Aorta (tissue), 5 donors: ENCODE results near the gene TPM2. TPM values are rescaled to one million over a fixed set of nuclear protein-coding genes. Genes with fewer than 3 reads are reported as not detected.
A peak's percentile ranks its signal among the peaks of the same experiment; 100 is the strongest.

Source experiments
- ATAC-seq: fragments of 200-7000 bp; cut with Tn5 transposase; one replicate; pipeline ENCODE4 v1.9.1; 2022; ENCODE audit warnings: moderate library complexity; ENCODE audit not compliant: low FRiP score
- DNase-seq, 2 donors: peaks; one replicate each; pipeline ENCODE4 v3.0.0-alpha.2; 2020
- H3K27ac ChIP-seq, 2 donors: one replicate each; pipeline ENCODE4 v1.5.1; 2013; ENCODE audit warnings: low read length in 2 of 2, mild to moderate bottlenecking in 2 of 2, moderate library complexity in 2 of 2, control low read depth in 1 of 2, inconsistent platforms in 1 of 2, low read depth in 1 of 2
- H3K27me3 ChIP-seq, 2 donors: one replicate each; pipeline ENCODE4 v1.6.1; 2013; ENCODE audit warnings: control low read depth in 1 of 2, low read length in 1 of 2, mild to moderate bottlenecking in 1 of 2, moderate library complexity in 1 of 2; ENCODE audit not compliant: insufficient read depth in 2 of 2, control insufficient read depth in 1 of 2
- H3K36me3 ChIP-seq, 2 donors: one replicate each; pipeline ENCODE4 v1.6.1; 2013; ENCODE audit warnings: control low read depth in 1 of 2, low read length in 1 of 2, mild to moderate bottlenecking in 1 of 2; ENCODE audit not compliant: insufficient read depth in 2 of 2, control insufficient read depth in 1 of 2
- H3K4me1 ChIP-seq, 2 donors: one replicate each; pipeline ENCODE4 v1.6.1; 2013; ENCODE audit warnings: low read length in 2 of 2, control low read depth in 1 of 2, mild to moderate bottlenecking in 1 of 2, moderate library complexity in 1 of 2; ENCODE audit not compliant: insufficient read depth in 2 of 2, control insufficient read depth in 1 of 2
- H3K4me3 ChIP-seq, 2 donors: one replicate each; pipeline ENCODE4 v1.5.1; 2013; ENCODE audit warnings: low read length in 2 of 2, control low read depth in 1 of 2, mild to moderate bottlenecking in 1 of 2
- H3K9me3 ChIP-seq: one replicate; pipeline ENCODE4 v1.6.1; 2013; ENCODE audit warnings: mild to moderate bottlenecking, low read length; ENCODE audit not compliant: control insufficient read depth
- WGBS, 2 donors: extraction: QIAGEN DNeasy Blood & Tissue Kit; methylation state at CpG; one replicate each; pipeline ENCODE4 v1.1.7; 2013; 5-methylcytosine and 5-hydroxymethylcytosine counted together
- intact Hi-C, 2 donors: fragments of 100-400 bp; cut with DNase I; formaldehyde crosslinking; loops; one replicate each; pipeline versions ENCODE4 v1.14.2 to v1.15.0; 2022
- polyA plus RNA-seq, 2 donors: library from polyadenylated mRNA; stranded (reverse); fragments of 200-250 nt; gene quantifications; one replicate each; pipeline ENCODE4 v1.2.3, GENCODE V29; 2013
- total RNA-seq, 2 donors: library from RNA; stranded (reverse); fragmentation: NEBNext Ultra II Directional; extraction: Animal tissue kit (Norgen Biotek cat#: 25700); gene quantifications; one replicate each; pipeline ENCODE4 v1.2.1, GENCODE V29; 2021
- donor health status: healthy with polysubstance abuse.
- donor health status: Bipolar disorder and iron deficiency.
- donor health status: DM: no; HTN: no; CAD: no.
- donor health status: DM: no; HTN: no; CAD: no.
- donor health status: DM: yes; HTN: yes; CAD: no.

Gene TPM2
- total and polyA plus RNA-seq, 4 donors, result 1,614 to 9,377 (median 6,599) TPM

GRCh38 chr9:35681341-35682002, 8.3 kb downstream of the TPM2 start:
- DNase-seq (peak in 1 of 2 donors; percentile 50), ATAC-seq (peak; percentile 5)
- 10 to 19% methylated on average over 3 of the region's 3 CpGs for WGBS, 2 donors
- Histone ChIP-seq H3K36me3 (peaks cover 0 to 26% of the 10 kb centered on the region in 2 donors), H3K9me3 (no peaks in the 10 kb centered on the region), H3K4me3 (no peak overlapping the region), H3K4me1 (no peaks in the 10 kb centered on the region), H3K27me3 (no peaks in the 10 kb centered on the region), H3K27ac (peak overlapping the region; percentile 5 to 10)
- intact Hi-C loops, result no loop called here

GRCh38 chr9:35680331-35681105, 9.2 kb downstream of the TPM2 start:
- Histone ChIP-seq H3K27me3 (no peaks in the 10 kb centered on the region), H3K9me3 (no peaks in the 10 kb centered on the region), H3K4me1 (no peaks in the 10 kb centered on the region), H3K36me3 (peaks cover 0 to 26% of the 10 kb centered on the region in 2 donors), H3K27ac (peak overlapping the region; percentile 29 to 80), H3K4me3 (no peak overlapping the region)
- intact Hi-C loops, result no loop called here
- WGBS, 2 donors, result 15 to 17% methylated on average over 15 of the region's 15 CpGs
- DNase-seq (peak in 1 of 2 donors; percentile 52), ATAC-seq (no peak)

GRCh38 chr9:35679766-35680330, 9.9 kb downstream of the TPM2 start:
- ATAC-seq (no peak), DNase-seq (peak in 1 of 2 donors; percentile 41)
- H3K27ac ChIP-seq, result peak overlapping the region in 1 of 2 donors; percentile 80

GRCh38 chr9:35679091-35679490, 10.6 kb downstream of the TPM2 start:
- ATAC-seq, result no peak

More at GRCh38 chr9:35679766-35680330, 9.9 kb downstream of the TPM2 start:
- H3K4me3 ChIP-seq, result no peak overlapping the region
- peaks cover 0 to 20% of the 10 kb centered on the region in 2 donors for H3K36me3 ChIP-seq
- H3K4me1 ChIP-seq, result no peaks in the 10 kb centered on the region
- intact Hi-C loops, result no loop called here
- 45 to 51% methylated on average over 8 of the region's 8 CpGs for WGBS, 2 donors
- H3K9me3 ChIP-seq, result no peaks in the 10 kb centered on the region
- H3K27me3 ChIP-seq, result no peaks in the 10 kb centered on the region

GRCh38 chr9:35675732-35676392, 13.9 kb downstream of the TPM2 start:
- no peaks in the 10 kb centered on the region for H3K9me3 ChIP-seq
- no peaks in the 10 kb centered on the region for H3K27me3 ChIP-seq
- peak overlapping the region; percentile 8 to 34 for H3K4me3 ChIP-seq
- no peaks in the 10 kb centered on the region for H3K36me3 ChIP-seq
- 7 to 9% methylated on average over 48 to 51 of the region's 51 CpGs for WGBS, 2 donors
- H3K27ac ChIP-seq, result no peak overlapping the region
- intact Hi-C loops, result no loop called here
- peak; percentile 62 to 83 for DNase-seq
- H3K4me1 ChIP-seq, result no peaks in the 10 kb centered on the region
- peak; percentile 61 for ATAC-seq

More at GRCh38 chr9:35679091-35679490, 10.6 kb downstream of the TPM2 start:
- intact Hi-C loops, result no loop called here
- no peak for DNase-seq
- H3K27me3 ChIP-seq, result no peaks in the 10 kb centered on the region
- H3K27ac ChIP-seq, result peak overlapping the region in 1 of 2 donors; percentile 13
- H3K36me3 ChIP-seq, result peaks cover 0 to 12% of the 10 kb centered on the region in 2 donors
- 87 to 94% methylated on average over 5 of the region's 5 CpGs for WGBS, 2 donors
- H3K4me3 ChIP-seq, result no peak overlapping the region
- no peaks in the 10 kb centered on the region for H3K9me3 ChIP-seq
- no peaks in the 10 kb centered on the region for H3K4me1 ChIP-seq

GRCh38 chr9:35675204-35675603, 14.5 kb downstream of the TPM2 start:
- no peaks in the 10 kb centered on the region for H3K27me3 ChIP-seq
- no peaks in the 10 kb centered on the region for H3K4me1 ChIP-seq
- ATAC-seq (no peak), DNase-seq (no peak)
- H3K4me3 ChIP-seq, result no peak overlapping the region
- no peaks in the 10 kb centered on the region for H3K9me3 ChIP-seq
- intact Hi-C loops, result no loop called here
- no peaks in the 10 kb centered on the region for H3K36me3 ChIP-seq
- peak overlapping the region in 1 of 2 donors; percentile 6 for H3K27ac ChIP-seq
- 71 to 72% methylated on average over 13 of the region's 13 CpGs for WGBS, 2 donors

- H3K27ac ChIP-seq, result no peak overlapping the region
These were observed 15.7 kb downstream of the TPM2 start for GRCh38 chr9:35674025-35674361.

GRCh38 chr9:35673132-35674024, 16.3 kb downstream of the TPM2 start, which contains the start of gene CA9:
Gene CA9 (plus strand): TSS chr9:35673928. CDS start chr9:35673960, 32 bp downstream.
- peak in 1 of 2 donors; percentile 64 for DNase-seq
- H3K4me3 ChIP-seq, result no peak within 1 kb of the TSS

More at GRCh38 chr9:35674025-35674361, 15.7 kb downstream of the TPM2 start:
- ATAC-seq, result no peak
- no peak for DNase-seq
- Histone ChIP-seq H3K27me3 (no peaks in the 10 kb centered on the region), H3K36me3 (no peaks in the 10 kb centered on the region), H3K9me3 (no peaks in the 10 kb centered on the region), H3K4me1 (no peaks in the 10 kb centered on the region), H3K4me3 (no peak overlapping the region)
- WGBS, 2 donors, result 47 to 49% methylated on average over 3 of the region's 3 CpGs
- intact Hi-C loops, result no loop called here

More at GRCh38 chr9:35673132-35674024, 16.3 kb downstream of the TPM2 start, which contains the start of gene CA9:
- 6 to 9% methylated on average over 10 of the region's 10 CpGs for WGBS, 2 donors
- intact Hi-C loops, result no loop called here
- no peak within 1 kb of the TSS for H3K27ac ChIP-seq
- H3K4me1 ChIP-seq, result no peaks in the 10 kb centered on the region
- ATAC-seq, result peak; percentile 42
- H3K9me3 ChIP-seq, result no peaks in the 10 kb centered on the region
- H3K36me3 ChIP-seq, result no peaks in the 10 kb centered on the region
- H3K27me3 ChIP-seq, result no peaks in the 10 kb centered on the region
